Ectodermal cell (in vitro differentiated cells): ENCODE results near the gene PHF19.

Experiments
- H3K27ac ChIP-seq: 2 replicates; pipeline ENCODE4 v1.7.0; 2013; ENCODE audit warnings: mild to moderate bottlenecking, low read depth, low read length; ENCODE audit not compliant: insufficient read depth, poor library complexity, severe bottlenecking
- H3K27me3 ChIP-seq: 2 replicates; pipeline ENCODE4 v1.7.0; 2013; ENCODE audit warnings: mild to moderate bottlenecking, low read length; ENCODE audit not compliant: insufficient read depth, control insufficient read depth, poor library complexity, severe bottlenecking
- H3K36me3 ChIP-seq: one replicate; pipeline ENCODE4 v1.7.0; 2013; ENCODE audit warnings: low read length; ENCODE audit not compliant: control insufficient read depth, insufficient read depth
- H3K4me1 ChIP-seq: one replicate; pipeline ENCODE4 v1.7.0; 2013; ENCODE audit warnings: low read length; ENCODE audit not compliant: control insufficient read depth, insufficient read depth
- H3K4me3 ChIP-seq: 2 replicates; pipeline ENCODE4 v1.7.0; 2013; ENCODE audit warnings: low read depth, low read length, control low read depth; ENCODE audit not compliant: insufficient read depth
- H3K9me3 ChIP-seq: 2 replicates; pipeline ENCODE4 v1.7.0; 2013; ENCODE audit warnings: mild to moderate bottlenecking, low read length, moderate library complexity; ENCODE audit not compliant: control insufficient read depth
- WGBS, 2 experiments: methylation state at CpG; one replicate each; pipeline ENCODE4 v1.1.7; 2013; ENCODE audit warnings: missing lambda C conversion rate in 2 of 2; 5-methylcytosine and 5-hydroxymethylcytosine counted together

Gene PHF19

GRCh38 chr9:120870206-120870605, 6.8 kb downstream of the PHF19 start:
- H3K27me3 ChIP-seq, result no peaks in the 10 kb centered on the region
- WGBS, 2 experiments, result 93% methylated on average over 9 of the region's 9 CpGs
- H3K36me3 ChIP-seq, result no peaks in the 10 kb centered on the region
- no peak overlapping the region for H3K27ac ChIP-seq
- no peaks in the 10 kb centered on the region for H3K4me1 ChIP-seq
- no peaks in the 10 kb centered on the region for H3K9me3 ChIP-seq
- H3K4me3 ChIP-seq, result no peak overlapping the region

- Histone ChIP-seq H3K27ac (no peak overlapping the region), H3K4me3 (no peak overlapping the region), H3K9me3 (no peaks in the 10 kb centered on the region), H3K36me3 (no peaks in the 10 kb centered on the region), H3K4me1 (no peaks in the 10 kb centered on the region), H3K27me3 (no peaks in the 10 kb centered on the region)
- 94 to 97% methylated on average over 10 of the region's 10 CpGs for WGBS, 2 experiments
These were observed 7.3 kb downstream of the PHF19 start for GRCh38 chr9:120869726-120870125.

GRCh38 chr9:120869360-120869687, 7.7 kb downstream of the PHF19 start:
- WGBS, 2 experiments, result 50 to 51% methylated on average over 10 of the region's 10 CpGs
- H3K36me3 ChIP-seq, result no peaks in the 10 kb centered on the region
- no peaks in the 10 kb centered on the region for H3K27me3 ChIP-seq
- H3K9me3 ChIP-seq, result no peaks in the 10 kb centered on the region
- no peak overlapping the region for H3K27ac ChIP-seq
- H3K4me1 ChIP-seq, result no peaks in the 10 kb centered on the region
- peak overlapping the region; percentile 41 for H3K4me3 ChIP-seq

- Histone ChIP-seq H3K4me1 (no peaks in the 10 kb centered on the region), H3K27me3 (no peaks in the 10 kb centered on the region), H3K4me3 (peak overlapping the region; percentile 41), H3K36me3 (no peaks in the 10 kb centered on the region), H3K9me3 (no peaks in the 10 kb centered on the region), H3K27ac (no peak overlapping the region)
- WGBS, 2 experiments, result 6 to 10% methylated on average over 45 to 50 of the region's 52 CpGs
These were observed 8.2 kb downstream of the PHF19 start for GRCh38 chr9:120868676-120869359.

GRCh38 chr9:120868339-120868675, 8.7 kb downstream of the PHF19 start:
- 29 to 34% methylated on average over 11 of the region's 11 CpGs for WGBS, 2 experiments
- Histone ChIP-seq H3K27me3 (no peaks in the 10 kb centered on the region), H3K36me3 (no peaks in the 10 kb centered on the region), H3K4me1 (no peaks in the 10 kb centered on the region), H3K9me3 (no peaks in the 10 kb centered on the region), H3K4me3 (peak overlapping the region; percentile 40), H3K27ac (no peak overlapping the region)

GRCh38 chr9:120867676-120868338, 9.2 kb downstream of the PHF19 start:
- Histone ChIP-seq H3K27ac (no peak overlapping the region), H3K9me3 (no peaks in the 10 kb centered on the region), H3K4me3 (peak overlapping the region; percentile 40), H3K4me1 (no peaks in the 10 kb centered on the region), H3K36me3 (no peaks in the 10 kb centered on the region), H3K27me3 (no peaks in the 10 kb centered on the region)
- WGBS, 2 experiments, result 93% methylated on average over 15 of the region's 15 CpGs

- no peak overlapping the region for H3K27ac ChIP-seq
- no peaks in the 10 kb centered on the region for H3K27me3 ChIP-seq
- H3K36me3 ChIP-seq, result no peaks in the 10 kb centered on the region
- no peaks in the 10 kb centered on the region for H3K4me1 ChIP-seq
- WGBS, 2 experiments, result 89 to 95% methylated on average over 6 of the region's 6 CpGs
- no peak overlapping the region for H3K4me3 ChIP-seq
- no peaks in the 10 kb centered on the region for H3K9me3 ChIP-seq
These were observed 10.3 kb downstream of the PHF19 start for GRCh38 chr9:120866651-120867050.

GRCh38 chr9:120865809-120866208, 11.2 kb downstream of the PHF19 start:
- no peak overlapping the region for H3K4me3 ChIP-seq
- no peaks in the 10 kb centered on the region for H3K9me3 ChIP-seq
- H3K36me3 ChIP-seq, result peaks cover 2% of the 10 kb centered on the region
- no peaks in the 10 kb centered on the region for H3K4me1 ChIP-seq
- 82 to 85% methylated on average over 5 of the region's 5 CpGs for WGBS, 2 experiments
- H3K27me3 ChIP-seq, result no peaks in the 10 kb centered on the region
- H3K27ac ChIP-seq, result no peak overlapping the region

- Histone ChIP-seq H3K4me1 (no peaks in the 10 kb centered on the region), H3K4me3 (no peak overlapping the region), H3K36me3 (peaks cover 3% of the 10 kb centered on the region), H3K9me3 (no peaks in the 10 kb centered on the region), H3K27me3 (no peaks in the 10 kb centered on the region), H3K27ac (no peak overlapping the region)
- 88 to 92% methylated on average over 5 of the region's 5 CpGs for WGBS, 2 experiments
These were observed 11.8 kb downstream of the PHF19 start for GRCh38 chr9:120865176-120865575.

- Histone ChIP-seq H3K4me3 (no peak overlapping the region), H3K27ac (no peak overlapping the region), H3K9me3 (no peaks in the 10 kb centered on the region), H3K4me1 (no peaks in the 10 kb centered on the region), H3K36me3 (peaks cover 7% of the 10 kb centered on the region), H3K27me3 (no peaks in the 10 kb centered on the region)
- WGBS, 2 experiments, result 90 to 100% methylated on average over 1 to 2 of the region's 5 CpGs
These were observed 12.3 kb downstream of the PHF19 start for GRCh38 chr9:120864719-120865118.
